ENCODE measurements around the gene ZNF805.
"Not testable (repeated sequence)": the region's sequence is repeated elsewhere in the genome, so short reads cannot be mapped to it uniquely, and the experiment has no call there.

Gene ZNF805

DNA sequence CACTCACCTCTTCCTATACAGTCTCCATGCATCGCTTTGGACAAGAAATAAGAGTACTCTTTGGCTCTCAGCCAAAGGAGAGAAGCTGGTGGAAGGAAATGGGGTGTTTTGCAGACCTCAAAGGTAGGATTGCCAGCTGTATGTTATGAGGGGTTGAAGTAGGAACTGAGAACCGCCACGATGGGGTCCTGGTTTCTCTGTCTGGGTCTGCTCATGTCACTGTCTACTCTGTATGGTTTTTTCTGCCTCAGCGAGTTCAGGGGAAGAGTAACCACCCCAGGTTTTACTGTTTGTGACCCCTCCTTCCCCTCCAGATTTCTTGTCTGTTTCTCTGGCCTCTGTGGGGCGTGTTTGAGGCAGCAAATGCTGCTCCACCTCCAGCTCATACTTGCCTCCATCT is 4.1 kb downstream of the ZNF805 start:
- Histone ChIP-seq H3K27me3 (ENCODE audit: low read depth) (no peaks in the 10 kb centered on the region), H3K4me3 (no peak overlapping the region), H3K36me3 (replicated peaks) (peaks cover 14% of the 10 kb centered on the region), H3K4me1 (0 out of 2 replicates have a peak, but pooled peaks cover 3% of the 10 kb centered on the region), H3K9me3 (no peaks in the 10 kb centered on the region)
- in situ Hi-C loops (cut with MboI; ENCODE audit: low sequenced_read_pairs): no loop called here
- DNase-seq (ENCODE audit: low spot score in 2 of 2): no peak

DNA sequence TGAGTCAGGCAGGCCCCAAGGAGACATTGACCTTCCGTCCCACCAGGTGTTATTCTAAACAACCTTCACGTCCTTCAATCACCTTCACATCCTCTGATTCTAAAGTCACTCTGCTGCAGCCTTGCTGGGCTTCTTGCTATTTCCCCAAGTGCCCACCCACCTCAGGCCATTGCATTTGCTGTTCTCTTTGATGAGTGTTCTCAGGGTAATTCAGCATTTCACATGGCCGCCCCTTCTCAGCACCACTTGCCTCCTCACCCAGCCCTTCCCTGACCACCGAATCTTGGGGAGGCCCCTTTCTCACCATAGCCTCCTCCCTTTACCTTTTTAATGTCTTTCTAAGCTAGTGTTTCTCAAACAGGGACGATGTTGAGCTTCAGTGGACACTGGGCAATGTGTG is 4.6 kb downstream of the ZNF805 start:
- no peak overlapping the region for H3K4me3 ChIP-seq
- H3K9me3 ChIP-seq: no peaks in the 10 kb centered on the region
- H3K4me1 ChIP-seq: 0 out of 2 replicates have a peak, but pooled peaks cover 2% of the 10 kb centered on the region
- no peak for DNase-seq (ENCODE audit: low spot score in 2 of 2)
- no peaks in the 10 kb centered on the region for H3K27me3 ChIP-seq (ENCODE audit: low read depth)
- in situ Hi-C loops (cut with MboI; ENCODE audit: low sequenced_read_pairs): no loop called here
- peaks cover 14% of the 10 kb centered on the region for H3K36me3 ChIP-seq (replicated peaks)

DNA sequence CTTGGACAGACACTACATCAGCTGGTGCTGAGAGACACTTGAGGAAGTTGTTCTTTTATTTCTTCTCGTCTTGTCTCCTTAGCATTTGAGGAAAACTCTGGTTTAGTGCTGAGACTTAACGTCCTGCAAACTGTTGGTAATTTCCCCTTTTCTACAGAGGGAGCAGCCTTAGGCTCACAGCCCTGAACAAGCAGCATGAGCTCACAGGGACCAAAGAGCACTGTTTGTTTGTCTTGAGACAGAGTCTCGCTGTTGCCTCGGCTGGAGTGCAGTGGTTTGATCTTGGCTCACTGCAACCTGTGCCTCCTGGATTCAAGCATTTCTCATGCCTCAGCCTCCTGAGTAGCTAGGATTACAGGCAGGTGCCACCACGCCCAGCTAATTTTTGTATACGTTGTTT is 5.5 kb downstream of the ZNF805 start:
- in situ Hi-C loops (cut with MboI; ENCODE audit: low sequenced_read_pairs): no loop called here
- DNase-seq (ENCODE audit: low spot score in 2 of 2): no peak
- Histone ChIP-seq H3K27me3 (ENCODE audit: low read depth) (no peaks in the 10 kb centered on the region), H3K9me3 (no peaks in the 10 kb centered on the region), H3K4me3 (no peak overlapping the region), H3K36me3 (replicated peaks) (peaks cover 14% of the 10 kb centered on the region), H3K4me1 (no peaks in the 10 kb centered on the region)

DNA sequence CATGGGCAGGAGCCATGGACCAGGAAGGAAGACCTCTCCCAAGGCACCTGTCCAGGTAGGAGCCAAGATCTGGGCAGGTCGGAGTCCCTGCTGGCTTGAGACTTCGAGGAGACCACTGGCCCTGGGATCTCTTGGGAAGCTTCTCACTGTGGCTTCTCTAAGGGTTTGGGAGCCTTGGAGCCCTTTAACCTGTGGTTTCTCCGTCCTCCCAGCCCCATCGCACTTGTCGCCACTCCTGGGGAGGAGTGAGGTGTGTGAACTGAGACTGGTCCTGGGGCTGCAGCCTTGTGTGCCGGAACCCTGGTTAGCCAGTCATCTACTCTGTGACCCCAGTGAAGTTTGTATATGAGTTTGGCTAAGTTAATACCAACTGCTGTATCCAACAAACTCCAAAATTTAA is 8.2 kb downstream of the ZNF805 start:
- no peaks in the 10 kb centered on the region for H3K4me1 ChIP-seq
- DNase-seq (ENCODE audit: low spot score in 2 of 2): no peak
- H3K4me3 ChIP-seq: no peak overlapping the region
- in situ Hi-C loops (cut with MboI; ENCODE audit: low sequenced_read_pairs): no loop called here
- H3K9me3 ChIP-seq: no peaks in the 10 kb centered on the region
- H3K36me3 ChIP-seq (replicated peaks): peaks cover 33% of the 10 kb centered on the region
- H3K27me3 ChIP-seq (ENCODE audit: low read depth): no peaks in the 10 kb centered on the region

DNA sequence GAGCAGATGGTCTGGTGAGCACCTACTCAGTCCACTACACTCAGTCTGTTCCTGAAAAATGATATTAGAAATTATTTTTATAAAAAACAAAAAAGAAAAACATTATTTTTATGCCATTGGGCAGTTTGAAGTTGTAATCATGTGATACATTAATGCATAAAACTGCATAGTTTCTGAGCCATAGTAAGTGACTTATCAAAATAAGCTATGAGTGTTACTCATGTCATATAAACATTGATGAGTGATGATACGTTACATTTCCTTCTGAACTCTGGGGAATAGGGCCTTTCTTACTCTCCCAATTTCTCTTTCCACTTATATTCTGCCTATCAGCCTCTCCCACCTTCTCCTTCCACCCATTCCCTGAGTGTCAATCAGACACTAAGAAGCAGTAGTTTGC is 8.9 kb downstream of the ZNF805 start:
- in situ Hi-C loops (cut with MboI; ENCODE audit: low sequenced_read_pairs): no loop called here
- no peaks in the 10 kb centered on the region for H3K4me1 ChIP-seq
- H3K9me3 ChIP-seq: no peaks in the 10 kb centered on the region
- H3K36me3 ChIP-seq (replicated peaks): peaks cover 34% of the 10 kb centered on the region
- no peak overlapping the region for H3K4me3 ChIP-seq
- no peaks in the 10 kb centered on the region for H3K27me3 ChIP-seq (ENCODE audit: low read depth)
- DNase-seq (ENCODE audit: low spot score in 2 of 2): no peak

DNA sequence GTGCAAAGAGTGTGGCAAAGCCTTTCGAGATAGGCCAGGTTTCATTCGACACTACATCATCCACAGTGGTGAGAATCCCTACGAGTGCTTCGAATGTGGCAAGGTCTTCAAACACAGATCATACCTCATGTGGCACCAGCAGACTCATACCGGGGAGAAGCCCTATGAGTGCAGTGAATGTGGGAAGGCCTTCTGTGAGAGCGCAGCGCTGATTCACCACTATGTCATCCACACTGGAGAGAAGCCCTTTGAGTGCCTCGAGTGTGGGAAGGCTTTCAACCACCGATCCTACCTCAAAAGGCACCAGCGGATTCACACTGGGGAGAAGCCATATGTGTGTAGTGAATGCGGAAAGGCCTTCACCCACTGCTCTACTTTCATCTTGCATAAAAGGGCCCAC is 13.3 kb downstream of the ZNF805 start:
- H3K4me3 ChIP-seq; H3K27me3 ChIP-seq (ENCODE audit: low read depth); H3K4me1 ChIP-seq; DNase-seq (ENCODE audit: low spot score in 2 of 2); H3K9me3 ChIP-seq; in situ Hi-C loops (cut with MboI; ENCODE audit: low sequenced_read_pairs): not testable (repeated sequence)
- H3K36me3 ChIP-seq (replicated peaks): peaks cover 34% of the 10 kb centered on the region

DNA sequence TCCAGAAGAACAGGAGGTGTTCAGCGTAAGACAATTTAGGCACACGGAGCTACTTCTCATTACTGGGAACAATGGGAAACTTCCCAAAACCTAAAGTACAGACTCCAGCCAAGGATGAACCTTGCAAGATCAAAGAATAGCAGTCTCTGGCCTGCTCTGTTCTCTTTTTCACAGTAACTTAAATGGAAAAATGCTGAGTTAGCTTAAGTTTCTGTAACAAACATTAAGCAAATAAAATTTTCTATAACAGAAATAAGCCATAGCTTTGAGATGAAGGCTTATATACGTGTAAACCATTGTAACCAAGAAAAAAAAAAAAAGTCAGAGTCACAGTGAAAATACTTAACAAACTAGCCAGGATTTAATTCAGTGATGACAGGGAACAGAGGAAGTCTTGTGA is 21.6 kb downstream of the ZNF805 start:
- Histone ChIP-seq H3K9me3 (no peaks in the 10 kb centered on the region), H3K27me3 (ENCODE audit: low read depth) (no peaks in the 10 kb centered on the region), H3K4me3 (no peak overlapping the region), H3K4me1 (peaks cover 4% of the 10 kb centered on the region), H3K36me3 (replicated peaks) (peaks cover 3% of the 10 kb centered on the region)
- DNase-seq (ENCODE audit: low spot score in 2 of 2): no peak
- in situ Hi-C loops (cut with MboI; ENCODE audit: low sequenced_read_pairs): no loop called here

DNA sequence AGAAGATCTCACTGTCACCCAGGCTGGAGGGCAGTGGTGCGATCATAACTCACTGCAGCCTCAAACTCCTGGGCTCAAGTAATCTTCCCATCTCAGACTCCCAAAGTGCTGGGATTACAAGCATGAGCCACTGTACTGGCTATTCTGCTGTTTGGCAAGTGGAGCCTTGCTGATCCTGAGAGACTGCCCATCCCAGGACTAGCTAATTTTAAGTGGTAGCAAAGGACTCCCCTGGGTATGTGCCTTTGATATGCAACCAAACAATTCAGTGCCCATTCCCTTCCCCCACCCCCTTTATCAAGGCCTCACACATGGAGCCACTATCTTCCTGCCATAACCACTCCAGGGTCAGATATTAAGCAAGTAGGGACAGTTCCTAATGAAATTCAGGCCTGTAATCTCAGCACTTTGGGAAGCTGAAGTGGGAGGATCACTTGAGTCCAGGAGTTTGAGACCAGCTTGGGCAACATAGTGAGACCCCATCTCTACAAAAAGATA is 22.9 kb downstream of the ZNF805 start:
- Histone ChIP-seq H3K4me3 (no peak overlapping the region), H3K9me3 (no peaks in the 10 kb centered on the region), H3K27me3 (ENCODE audit: low read depth) (no peaks in the 10 kb centered on the region), H3K36me3 (replicated peaks) (peaks cover 3% of the 10 kb centered on the region), H3K4me1 (peaks cover 6% of the 10 kb centered on the region)
- in situ Hi-C loops (cut with MboI; ENCODE audit: low sequenced_read_pairs): no loop called here
- DNase-seq (ENCODE audit: low spot score in 2 of 2): no peak

DNA sequence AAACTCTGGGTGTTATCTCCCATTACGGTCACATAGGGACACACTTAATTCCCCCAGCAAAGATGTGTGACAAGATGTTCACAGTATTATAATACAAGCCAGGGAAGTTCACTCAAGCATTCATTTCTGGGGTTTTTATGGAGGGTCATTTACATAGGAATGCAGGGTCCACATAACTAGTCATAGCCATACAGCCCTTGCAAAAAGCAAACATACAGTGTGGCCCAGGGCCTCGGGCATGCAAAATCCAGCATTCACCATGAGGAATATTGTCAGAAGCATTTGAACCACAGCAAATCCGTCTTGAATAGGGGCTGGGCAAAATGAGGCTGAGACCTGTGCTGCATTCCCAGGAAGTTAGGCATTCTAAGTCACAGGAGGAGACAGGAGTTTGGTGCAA is 26.9 kb downstream of the ZNF805 start:
- in situ Hi-C loops (cut with MboI; ENCODE audit: low sequenced_read_pairs): no loop called here
- peak; percentile 75 to 83 for DNase-seq (ENCODE audit: low spot score in 2 of 2)
- H3K4me1 ChIP-seq: peaks cover 6% of the 10 kb centered on the region
- no peaks in the 10 kb centered on the region for H3K9me3 ChIP-seq
- no peaks in the 10 kb centered on the region for H3K27me3 ChIP-seq (ENCODE audit: low read depth)
- no peaks in the 10 kb centered on the region for H3K36me3 ChIP-seq (replicated peaks)
- H3K4me3 ChIP-seq: no peak overlapping the region

DNA sequence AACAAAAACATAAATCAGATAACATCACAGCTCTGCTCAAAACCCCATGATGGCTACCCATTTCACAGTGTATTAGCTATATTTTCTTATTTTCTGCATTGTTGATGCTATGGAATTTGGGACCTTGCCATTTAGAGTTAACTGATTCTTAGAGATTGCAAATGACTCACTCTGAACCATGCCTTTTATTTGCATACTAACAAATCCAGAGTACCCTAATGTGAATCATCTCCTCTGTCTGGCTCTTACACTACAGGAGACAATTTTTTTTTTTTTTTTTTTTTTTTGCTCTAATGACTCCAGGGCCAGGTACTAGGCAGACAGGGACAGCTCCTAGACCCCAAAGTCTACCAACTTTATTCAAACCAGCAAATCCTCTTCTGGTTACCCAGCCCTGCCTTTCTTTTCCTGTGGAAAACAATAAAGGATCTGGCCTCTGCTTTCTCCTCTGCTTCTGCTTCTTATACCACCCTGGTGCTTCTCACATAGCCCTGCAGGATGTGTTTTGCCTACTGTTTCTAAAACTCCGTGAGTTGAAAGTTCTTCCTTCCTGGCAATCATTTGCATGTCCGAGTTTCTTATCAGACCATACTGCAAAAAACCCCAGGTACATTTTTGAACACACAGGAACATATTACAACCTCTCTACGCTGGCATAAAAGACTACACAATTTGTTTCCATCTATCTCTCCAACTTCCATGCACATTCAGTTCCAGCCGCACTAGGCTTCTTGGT is 29.3 kb downstream of the ZNF805 start:
- Histone ChIP-seq H3K9me3 (no peaks in the 10 kb centered on the region), H3K27me3 (ENCODE audit: low read depth) (no peaks in the 10 kb centered on the region), H3K4me3 (no peak overlapping the region), H3K36me3 (replicated peaks) (no peaks in the 10 kb centered on the region), H3K4me1 (peaks cover 6% of the 10 kb centered on the region)
- DNase-seq (ENCODE audit: low spot score in 2 of 2): no peak
- in situ Hi-C loops (cut with MboI; ENCODE audit: low sequenced_read_pairs): no loop called here

DNA sequence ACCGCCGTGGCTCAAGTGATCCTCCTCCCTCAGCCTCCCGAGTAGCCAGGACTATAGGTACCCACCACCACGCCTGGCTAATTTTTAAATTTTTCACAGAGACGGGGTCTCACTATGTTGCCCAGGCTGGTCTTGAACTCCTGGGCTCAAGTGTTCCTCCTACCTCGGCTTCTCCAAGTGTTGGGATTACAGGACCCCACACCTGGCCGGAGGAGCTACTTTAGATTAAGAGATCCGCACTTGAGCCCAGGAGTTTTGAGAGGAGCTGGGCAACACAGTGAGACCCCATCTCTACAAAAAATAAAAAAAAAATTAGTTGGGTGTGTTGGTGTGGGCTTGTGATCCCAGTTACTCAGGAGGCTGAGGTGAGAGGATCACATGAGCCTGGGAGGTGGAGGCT is 30.8 kb downstream of the ZNF805 start:
- Histone ChIP-seq H3K27me3 (ENCODE audit: low read depth) (no peaks in the 10 kb centered on the region), H3K36me3 (replicated peaks) (no peaks in the 10 kb centered on the region), H3K4me1 (peaks cover 6% of the 10 kb centered on the region), H3K4me3 (no peak overlapping the region), H3K9me3 (no peaks in the 10 kb centered on the region)
- DNase-seq (ENCODE audit: low spot score in 2 of 2): no peak
- in situ Hi-C loops (cut with MboI; ENCODE audit: low sequenced_read_pairs): no loop called here

DNA sequence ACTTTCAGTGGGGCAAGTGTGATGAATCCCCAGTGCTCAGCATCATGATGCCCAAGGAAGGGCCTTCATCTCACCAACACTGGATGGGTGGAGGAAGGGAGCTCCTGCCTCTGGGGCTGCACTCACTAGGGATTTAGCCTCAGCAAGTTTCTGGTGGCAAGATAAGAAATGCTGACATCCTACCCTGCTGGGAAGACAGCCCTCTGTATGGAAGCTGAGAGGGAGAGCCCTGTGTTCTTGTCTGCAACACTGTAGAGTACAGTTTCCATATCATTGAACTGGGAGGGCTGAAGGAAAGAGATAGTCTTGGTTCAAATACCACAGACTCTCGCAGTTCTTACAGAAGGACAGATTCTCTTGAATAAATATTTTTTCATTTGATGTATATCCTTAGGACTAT is 32.6 kb downstream of the ZNF805 start:
- Histone ChIP-seq H3K27me3 (ENCODE audit: low read depth) (no peaks in the 10 kb centered on the region), H3K9me3 (no peaks in the 10 kb centered on the region), H3K36me3 (replicated peaks) (no peaks in the 10 kb centered on the region), H3K4me3 (no peak overlapping the region), H3K4me1 (no peaks in the 10 kb centered on the region)
- in situ Hi-C loops (cut with MboI; ENCODE audit: low sequenced_read_pairs): no loop called here
- DNase-seq (ENCODE audit: low spot score in 2 of 2): no peak

DNA sequence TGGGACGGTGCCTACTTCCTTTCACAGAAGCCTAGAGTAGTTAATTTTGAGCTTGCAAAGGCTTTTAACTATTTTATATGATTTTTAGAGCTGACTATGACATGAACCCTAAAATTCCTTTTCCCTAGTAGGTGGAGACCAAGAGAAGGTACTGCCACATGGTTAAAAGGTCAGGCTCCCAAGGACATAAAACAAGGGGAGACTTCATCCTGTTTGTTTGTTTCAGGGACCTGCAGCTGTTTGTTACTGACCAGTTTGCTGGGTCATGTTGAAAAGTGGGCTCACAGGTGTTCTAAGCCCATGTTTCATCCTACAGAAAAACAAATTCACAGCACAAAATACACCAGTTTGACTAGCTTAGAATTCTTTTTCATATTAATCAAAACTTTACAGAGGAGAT is 36.0 kb downstream of the ZNF805 start:
- in situ Hi-C loops (cut with MboI; ENCODE audit: low sequenced_read_pairs): no loop called here
- no peak for DNase-seq (ENCODE audit: low spot score in 2 of 2)
- Histone ChIP-seq H3K4me3 (no peak overlapping the region), H3K27me3 (ENCODE audit: low read depth) (no peaks in the 10 kb centered on the region), H3K36me3 (replicated peaks) (peaks cover 4% of the 10 kb centered on the region; the same call in 1 of the 2 replicates), H3K4me1 (peaks cover 5% of the 10 kb centered on the region), H3K9me3 (no peaks in the 10 kb centered on the region)

DNA sequence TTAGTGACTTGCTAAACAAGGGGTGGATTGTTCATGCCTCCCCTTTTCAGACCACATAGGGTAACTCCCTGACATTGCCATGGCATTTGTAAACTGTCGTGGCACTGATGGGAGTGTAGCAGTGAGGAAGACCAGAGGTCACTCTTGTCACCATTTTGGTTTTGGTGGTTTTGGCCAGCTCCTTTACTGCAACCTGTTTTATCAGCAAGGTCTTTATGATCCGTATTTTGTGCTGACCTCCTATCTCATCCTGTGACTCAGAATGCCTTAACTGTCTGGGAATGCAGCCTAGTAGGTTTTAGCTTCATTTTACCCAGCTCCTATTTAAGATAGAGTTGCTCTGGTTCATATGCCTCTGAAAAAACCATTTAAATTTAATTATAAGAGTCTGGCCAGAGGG is 38.0 kb downstream of the ZNF805 start:
- H3K36me3 ChIP-seq (replicated peaks); H3K9me3 ChIP-seq; DNase-seq (ENCODE audit: low spot score in 2 of 2); in situ Hi-C loops (cut with MboI; ENCODE audit: low sequenced_read_pairs); H3K4me3 ChIP-seq; H3K27me3 ChIP-seq (ENCODE audit: low read depth): not testable (repeated sequence)
- H3K4me1 ChIP-seq: peaks cover 17% of the 10 kb centered on the region
